Mesenchymal stem cell (in vitro differentiated cells and primary cell): Measurements from ENCODE around the gene RILPL1.
"Not testable (repeated sequence)": the region's sequence is repeated elsewhere in the genome, so short reads cannot be mapped to it uniquely, and the experiment has no call there.

ENCODE experiments used
- DNase-seq: peaks from one replicate; pipeline ENCODE4 v3.0.0-alpha.2; 2013
- H2AFZ ChIP-seq: one replicate; pipeline ENCODE4 v1.6.1; 2013; ENCODE audit warnings: low read depth, mild to moderate bottlenecking, control low read depth, inconsistent platforms, low read length, moderate library complexity
- H2AK5ac ChIP-seq: 2 replicates; pipeline ENCODE4 v1.6.1; 2013; ENCODE audit warnings: low read length, moderate library complexity, mild to moderate bottlenecking, inconsistent platforms; ENCODE audit not compliant: severe bottlenecking
- H2BK120ac ChIP-seq: one replicate; pipeline ENCODE4 v1.6.1; 2013; ENCODE audit warnings: low read depth, mild to moderate bottlenecking, inconsistent platforms, low read length, moderate library complexity
- H2BK12ac ChIP-seq, 2 experiments: one replicate each; pipeline ENCODE4 v1.6.1; 2013; ENCODE audit warnings: inconsistent platforms in 2 of 2, low read length in 2 of 2, mild to moderate bottlenecking in 2 of 2, moderate library complexity in 2 of 2, control low read depth in 1 of 2
- H2BK15ac ChIP-seq: one replicate; pipeline ENCODE4 v1.6.1; 2013; ENCODE audit warnings: mild to moderate bottlenecking, low read depth, inconsistent platforms; ENCODE audit not compliant: poor library complexity, severe bottlenecking
- H2BK5ac ChIP-seq: 2 replicates; pipeline ENCODE4 v1.6.1; 2013; ENCODE audit warnings: low read depth, mild to moderate bottlenecking, low read length, control low read depth, inconsistent platforms; ENCODE audit not compliant: poor library complexity, severe bottlenecking
- H3K14ac ChIP-seq, 2 experiments: one replicate each; pipeline ENCODE4 v1.6.1; 2013; ENCODE audit warnings: inconsistent platforms in 2 of 2, low read length in 2 of 2, control low read depth in 1 of 2, mild to moderate bottlenecking in 1 of 2, moderate library complexity in 1 of 2
- H3K18ac ChIP-seq, 2 experiments: one replicate each; pipeline ENCODE4 v1.6.1; 2013; ENCODE audit warnings: inconsistent platforms in 2 of 2, low read length in 2 of 2, control low read depth in 1 of 2, low read depth in 1 of 2, mild to moderate bottlenecking in 1 of 2
- H3K23ac ChIP-seq, 2 experiments: one replicate each; pipeline ENCODE4 v1.6.1; 2013; ENCODE audit warnings: inconsistent platforms in 2 of 2, low read length in 2 of 2, mild to moderate bottlenecking in 2 of 2, moderate library complexity in 2 of 2, control low read depth in 1 of 2
- H3K27ac ChIP-seq: 2 replicates; pipeline ENCODE4 v1.5.1; 2013; ENCODE audit warnings: mild to moderate bottlenecking, moderate library complexity, low read length, control low read depth, inconsistent platforms; ENCODE audit not compliant: poor library complexity, severe bottlenecking
- H3K27me3 ChIP-seq, 2 experiments: 2 replicates each; pipeline versions ENCODE4 v1.6.1 to v1.7.0; 2013; ENCODE audit warnings: low read length in 2 of 2, mild to moderate bottlenecking in 2 of 2, moderate library complexity in 2 of 2, control low read depth in 1 of 2, inconsistent platforms in 1 of 2; ENCODE audit not compliant: control insufficient read depth in 1 of 2, insufficient read depth in 1 of 2
- H3K36me3 ChIP-seq, 2 experiments: 2 replicates each; pipeline versions ENCODE4 v1.6.1 to v1.7.0; 2013; ENCODE audit warnings: low read length in 2 of 2, control low read depth in 1 of 2, inconsistent platforms in 1 of 2, low read depth in 1 of 2, mild to moderate bottlenecking in 1 of 2; ENCODE audit not compliant: insufficient read depth in 2 of 2, control insufficient read depth in 1 of 2
- H3K4ac ChIP-seq, 2 experiments: one replicate each; pipeline ENCODE4 v1.6.1; 2013; ENCODE audit warnings: inconsistent platforms in 2 of 2, low read length in 2 of 2, mild to moderate bottlenecking in 2 of 2, moderate library complexity in 2 of 2, control low read depth in 1 of 2, low read depth in 1 of 2
- H3K4me1 ChIP-seq: 2 replicates; pipeline ENCODE4 v1.6.1; 2013; ENCODE audit warnings: low read depth, low read length, control low read depth; ENCODE audit not compliant: control insufficient read depth, insufficient read depth
- H3K4me2 ChIP-seq: 2 replicates; pipeline ENCODE4 v1.6.1; 2013; ENCODE audit warnings: low read length, mild to moderate bottlenecking, inconsistent platforms; ENCODE audit not compliant: poor library complexity, severe bottlenecking
- H3K4me3 ChIP-seq, 2 experiments: 2 replicates each; pipeline versions ENCODE4 v1.5.1 to v1.7.0; 2013; ENCODE audit warnings: low read length in 2 of 2, mild to moderate bottlenecking in 2 of 2, control low read depth in 1 of 2, low read depth in 1 of 2; ENCODE audit not compliant: insufficient read depth in 1 of 2
- H3K79me1 ChIP-seq: replicated peaks from 2 replicates; pipeline ENCODE4 v1.6.1; 2013; ENCODE audit warnings: mild to moderate bottlenecking, control low read depth, low read length, inconsistent platforms; ENCODE audit not compliant: poor library complexity, severe bottlenecking
- H3K9ac ChIP-seq: 2 replicates; pipeline ENCODE4 v1.7.0; 2013; ENCODE audit warnings: mild to moderate bottlenecking, low read length, moderate library complexity
- H3K9me3 ChIP-seq: 2 replicates; pipeline ENCODE4 v1.7.0; 2013; ENCODE audit warnings: mild to moderate bottlenecking, low read length; ENCODE audit not compliant: control insufficient read depth
- H4K8ac ChIP-seq: one replicate; pipeline ENCODE4 v1.6.1; 2013; ENCODE audit warnings: inconsistent platforms, mild to moderate bottlenecking, low read length, moderate library complexity
- H4K91ac ChIP-seq: one replicate; pipeline ENCODE4 v1.6.1; 2013; ENCODE audit warnings: mild to moderate bottlenecking, low read length, inconsistent platforms
- WGBS: methylation state at CpG from one replicate; pipeline ENCODE4 v1.1.7; 2013; ENCODE audit warnings: mixed read lengths; 5-methylcytosine and 5-hydroxymethylcytosine counted together

Gene RILPL1

GRCh38 chr12:123431951-123432817 lies 101.3 kb downstream of the RILPL1 start:
- not testable (repeated sequence) for H2BK120ac ChIP-seq, H3K18ac ChIP-seq, H2BK12ac ChIP-seq, H3K23ac ChIP-seq, H2BK5ac ChIP-seq, H3K4me2 ChIP-seq, H3K27me3 ChIP-seq, H3K36me3 ChIP-seq, H3K14ac ChIP-seq, H2BK15ac ChIP-seq, H2AFZ ChIP-seq, H4K8ac ChIP-seq, H3K27ac ChIP-seq, H4K91ac ChIP-seq, H3K4ac ChIP-seq, DNase-seq, H3K9ac ChIP-seq, H3K9me3 ChIP-seq, H3K4me3 ChIP-seq
- peak overlapping the region; percentile 5 for H2AK5ac ChIP-seq
- peaks cover 11% of the 10 kb centered on the region for H3K79me1 ChIP-seq
- WGBS: 91% methylated on average over 14 of the region's 15 CpGs
- peaks cover 17% of the 10 kb centered on the region for H3K4me1 ChIP-seq

GRCh38 chr12:123429101-123429500 lies 104.4 kb downstream of the RILPL1 start:
- not testable (repeated sequence) for H2BK120ac ChIP-seq, H3K27ac ChIP-seq, H3K4me2 ChIP-seq, DNase-seq, H3K4ac ChIP-seq, H3K79me1 ChIP-seq, H3K14ac ChIP-seq, H4K8ac ChIP-seq, H2BK5ac ChIP-seq, H4K91ac ChIP-seq, H3K23ac ChIP-seq, H3K18ac ChIP-seq, H2BK12ac ChIP-seq, H3K4me3 ChIP-seq, H2AFZ ChIP-seq, H3K9me3 ChIP-seq, H3K4me1 ChIP-seq, H2AK5ac ChIP-seq, H2BK15ac ChIP-seq, H3K27me3 ChIP-seq, H3K9ac ChIP-seq
- H3K36me3 ChIP-seq: peaks cover 9 to 11% of the 10 kb centered on the region in 2 experiments
- 96% methylated on average over 8 of the region's 8 CpGs for WGBS

- Histone ChIP-seq H3K9ac (no peak overlapping the region), H3K4me1 (peaks cover 3% of the 10 kb centered on the region), H2BK15ac (no peak overlapping the region), H4K8ac (no peak overlapping the region), H2AK5ac (no peak overlapping the region), H3K18ac (no peak overlapping the region), H3K4ac (no peak overlapping the region), H3K4me2 (no peak overlapping the region), H3K27me3 (no peaks in the 10 kb centered on the region), H2BK120ac (no peak overlapping the region), H3K79me1 (peaks cover 8% of the 10 kb centered on the region), H2BK5ac (no peak overlapping the region), H3K23ac (no peak overlapping the region), H3K14ac (no peak overlapping the region), H2BK12ac (no peak overlapping the region), H3K4me3 (no peak overlapping the region), H3K9me3 (no peaks in the 10 kb centered on the region), H3K27ac (no peak overlapping the region), H4K91ac (no peak overlapping the region), H3K36me3 (peaks cover 9 to 11% of the 10 kb centered on the region in 2 experiments), H2AFZ (no peak overlapping the region)
- DNase-seq: no peak
- 80% methylated on average over 6 of the region's 6 CpGs for WGBS
Observed at GRCh38 chr12:123428591-123428990, 104.9 kb downstream of the RILPL1 start.

GRCh38 chr12:123427036-123427769 lies 106.3 kb downstream of the RILPL1 start:
- H3K4ac ChIP-seq: no peak overlapping the region
- H3K9ac ChIP-seq: no peak overlapping the region
- H2BK12ac ChIP-seq: no peak overlapping the region
- H2BK120ac ChIP-seq: no peak overlapping the region
- peaks cover 7% of the 10 kb centered on the region for H3K79me1 ChIP-seq
- H3K4me3 ChIP-seq: no peak overlapping the region
- DNase-seq: no peak
- no peak overlapping the region for H4K8ac ChIP-seq
- 97% methylated on average over 8 of the region's 8 CpGs for WGBS
- H3K27ac ChIP-seq: no peak overlapping the region
- no peaks in the 10 kb centered on the region for H3K9me3 ChIP-seq
- H2AK5ac ChIP-seq: no peak overlapping the region
- H2BK5ac ChIP-seq: no peak overlapping the region
- no peak overlapping the region for H2BK15ac ChIP-seq
- no peak overlapping the region for H4K91ac ChIP-seq
- no peak overlapping the region for H2AFZ ChIP-seq
- no peaks in the 10 kb centered on the region for H3K27me3 ChIP-seq
- no peaks in the 10 kb centered on the region for H3K4me1 ChIP-seq
- peak overlapping the region in 1 of 2 experiments; percentile 60 for H3K23ac ChIP-seq
- H3K36me3 ChIP-seq: peaks cover 14 to 17% of the 10 kb centered on the region in 2 experiments
- H3K14ac ChIP-seq: no peak overlapping the region
- H3K18ac ChIP-seq: no peak overlapping the region
- no peak overlapping the region for H3K4me2 ChIP-seq
